Tibial nerve (tissue), 4 donors: ENCODE measurements around the gene NAE1. TPM values are rescaled to one million over a fixed set of nuclear protein-coding genes. Genes with fewer than 3 reads are reported as not detected.

Source experiments
- DNase-seq, 2 donors: peaks; one replicate each; pipeline ENCODE4 v3.0.0-alpha.2; 2019; ENCODE audit warnings: low spot score in 2 of 2
- H3K27ac ChIP-seq, 4 donors: fragments of 200-600 bp; sonication (generic) in 3 of 4; one replicate each; pipeline ENCODE4 v1.5.1; 2017 to 2019; ENCODE audit warnings: mild to moderate bottlenecking in 1 of 4
- H3K27me3 ChIP-seq, 2 donors: fragments of 200-600 bp; sonication (generic) in 1 of 2; one replicate each; pipeline versions ENCODE4 v1.5.1 to v1.6.0; 2017 to 2019
- H3K36me3 ChIP-seq, 3 donors: fragments of 200-600 bp; sonication (generic); one replicate each; pipeline ENCODE4 v1.5.1; 2018 to 2019
- H3K4me1 ChIP-seq, 4 donors: fragments of 200-600 bp; sonication (generic) in 3 of 4; one replicate each; pipeline ENCODE4 v1.5.1; 2017 to 2019
- H3K4me3 ChIP-seq, 4 donors: fragments of 200-600 bp; sonication (generic) in 3 of 4; one replicate each; pipeline ENCODE4 v1.5.1; 2017 to 2019; ENCODE audit warnings: mild to moderate bottlenecking in 1 of 4, moderate library complexity in 1 of 4
- H3K9me3 ChIP-seq, 4 donors: fragments of 200-600 bp; sonication (generic) in 3 of 4; one replicate each; pipeline ENCODE4 v1.5.1; 2017 to 2019
- EP300 ChIP-seq, 2 donors: sonication (generic); formaldehyde crosslinking; IDR thresholded peaks; one replicate each; pipeline ENCODE4 v1.6.1; 2017; ENCODE audit warnings: antibody characterized with exemption in 2 of 2, mild to moderate bottlenecking in 1 of 2
- POLR2A ChIP-seq, 2 donors: fragments of 450-650 bp; IDR thresholded peaks; one replicate each; pipeline ENCODE4 v1.6.1; 2017; ENCODE audit warnings: antibody characterized with exemption in 2 of 2, mild to moderate bottlenecking in 2 of 2, moderate library complexity in 2 of 2
- WGBS, 2 donors: methylation state at CpG; one replicate each; pipeline ENCODE4 v1.1.5; 2018; 5-methylcytosine and 5-hydroxymethylcytosine counted together
- total RNA-seq, 4 donors: library from RNA; depleted of rRNA; stranded (reverse); fragments of >200 nt; gene quantifications; one replicate each; pipeline ENCODE4 v1.1.0, GENCODE V29; 2016
- TF ChIP-seq, protein P1 (sequence below), 5 experiments: fragments of 200-600 bp in 3 of 5; fragments of 450-650 bp in 2 of 5; sonication (generic) in 3 of 5; IDR thresholded peaks; one replicate each; pipeline ENCODE4 v1.5.1; 2016 to 2019; ENCODE audit warnings: antibody characterized with exemption in 5 of 5, mild to moderate bottlenecking in 3 of 5, moderate library complexity in 2 of 5

NAE1 gene
- total RNA-seq, 4 donors from 2014 or later = 29.4 to 45.7 (median 34.6) TPM

DNA sequence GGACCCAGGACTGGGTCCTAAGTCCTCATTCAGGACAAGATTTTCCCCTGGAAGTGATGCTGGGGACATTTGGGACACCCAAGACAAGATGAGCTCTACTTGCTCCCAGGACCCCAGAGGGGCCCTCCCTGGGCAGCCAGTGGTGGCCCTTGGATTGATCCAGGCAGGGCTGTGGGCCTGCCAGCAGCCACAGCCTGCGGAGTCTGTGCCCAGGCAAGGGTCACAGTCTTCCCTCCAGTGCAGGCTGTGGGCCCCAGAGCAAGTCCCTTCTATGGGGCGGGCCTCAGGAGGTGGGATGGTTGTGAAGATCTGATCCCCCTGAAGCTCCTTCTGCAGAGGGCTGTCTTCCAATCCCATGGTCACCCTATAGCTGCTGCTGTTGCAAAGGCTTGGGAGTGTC is 26.0 kb upstream of the NAE1 start:
- TF ChIP-seq, protein P1, sequence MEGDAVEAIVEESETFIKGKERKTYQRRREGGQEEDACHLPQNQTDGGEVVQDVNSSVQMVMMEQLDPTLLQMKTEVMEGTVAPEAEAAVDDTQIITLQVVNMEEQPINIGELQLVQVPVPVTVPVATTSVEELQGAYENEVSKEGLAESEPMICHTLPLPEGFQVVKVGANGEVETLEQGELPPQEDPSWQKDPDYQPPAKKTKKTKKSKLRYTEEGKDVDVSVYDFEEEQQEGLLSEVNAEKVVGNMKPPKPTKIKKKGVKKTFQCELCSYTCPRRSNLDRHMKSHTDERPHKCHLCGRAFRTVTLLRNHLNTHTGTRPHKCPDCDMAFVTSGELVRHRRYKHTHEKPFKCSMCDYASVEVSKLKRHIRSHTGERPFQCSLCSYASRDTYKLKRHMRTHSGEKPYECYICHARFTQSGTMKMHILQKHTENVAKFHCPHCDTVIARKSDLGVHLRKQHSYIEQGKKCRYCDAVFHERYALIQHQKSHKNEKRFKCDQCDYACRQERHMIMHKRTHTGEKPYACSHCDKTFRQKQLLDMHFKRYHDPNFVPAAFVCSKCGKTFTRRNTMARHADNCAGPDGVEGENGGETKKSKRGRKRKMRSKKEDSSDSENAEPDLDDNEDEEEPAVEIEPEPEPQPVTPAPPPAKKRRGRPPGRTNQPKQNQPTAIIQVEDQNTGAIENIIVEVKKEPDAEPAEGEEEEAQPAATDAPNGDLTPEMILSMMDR (IDR thresholded peaks at IDR 0.05) = no peak
- TF ChIP-seq EP300 (IDR thresholded peaks at IDR 0.05) (no peak), POLR2A (IDR thresholded peaks at IDR 0.05) (no peak)
- no peak overlapping the region for H3K4me3 ChIP-seq
- no peak overlapping the region for H3K27ac ChIP-seq
- no peak for DNase-seq
- no peaks in the 10 kb centered on the region for H3K27me3 ChIP-seq
- H3K36me3 ChIP-seq = no peaks in the 10 kb centered on the region
- WGBS, 2 donors = 90 to 91% methylated on average over 2 of the region's 2 CpGs
- peaks cover 0 to 4% (median 0%) of the 10 kb centered on the region in 4 donors for H3K4me1 ChIP-seq
- no peaks in the 10 kb centered on the region for H3K9me3 ChIP-seq

DNA sequence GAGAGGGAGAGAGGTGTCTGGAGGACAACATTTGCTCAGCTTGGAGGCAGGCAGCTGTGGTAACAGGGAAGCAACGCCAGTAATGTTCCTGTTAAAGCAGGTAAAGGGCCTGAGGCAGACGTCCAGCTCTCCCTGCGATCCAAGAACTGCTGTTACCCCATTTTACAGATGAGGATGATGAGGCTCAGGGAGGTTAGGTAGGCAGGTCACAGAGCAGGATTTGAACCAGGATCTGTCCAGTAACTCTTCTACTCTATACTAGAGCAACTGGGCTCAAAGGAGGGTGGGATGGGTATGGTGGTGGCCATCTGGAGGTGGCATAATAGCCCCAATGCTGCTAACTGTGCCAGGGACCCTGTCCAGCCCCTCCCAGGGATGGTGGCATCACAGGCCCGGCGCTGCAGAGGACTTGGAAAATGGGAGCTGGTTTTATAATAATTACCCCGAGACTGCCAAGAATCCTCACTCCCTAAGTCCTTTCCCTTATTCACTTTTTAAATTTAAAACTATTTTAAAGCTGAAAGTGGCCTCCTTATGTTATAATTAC is 25.5 kb upstream of the NAE1 start:
- no peak for DNase-seq
- Histone ChIP-seq H3K36me3 (no peaks in the 10 kb centered on the region), H3K4me1 (peaks cover 0 to 4% (median 0%) of the 10 kb centered on the region in 4 donors), H3K9me3 (no peaks in the 10 kb centered on the region), H3K4me3 (no peak overlapping the region), H3K27me3 (no peaks in the 10 kb centered on the region), H3K27ac (no peak overlapping the region)
- TF ChIP-seq POLR2A (IDR thresholded peaks at IDR 0.05) = no peak
- TF ChIP-seq, protein P1 (IDR thresholded peaks at IDR 0.05) = no peak
- TF ChIP-seq EP300 (IDR thresholded peaks at IDR 0.05) = no peak
- 88 to 93% methylated on average over 6 of the region's 6 CpGs for WGBS, 2 donors

DNA sequence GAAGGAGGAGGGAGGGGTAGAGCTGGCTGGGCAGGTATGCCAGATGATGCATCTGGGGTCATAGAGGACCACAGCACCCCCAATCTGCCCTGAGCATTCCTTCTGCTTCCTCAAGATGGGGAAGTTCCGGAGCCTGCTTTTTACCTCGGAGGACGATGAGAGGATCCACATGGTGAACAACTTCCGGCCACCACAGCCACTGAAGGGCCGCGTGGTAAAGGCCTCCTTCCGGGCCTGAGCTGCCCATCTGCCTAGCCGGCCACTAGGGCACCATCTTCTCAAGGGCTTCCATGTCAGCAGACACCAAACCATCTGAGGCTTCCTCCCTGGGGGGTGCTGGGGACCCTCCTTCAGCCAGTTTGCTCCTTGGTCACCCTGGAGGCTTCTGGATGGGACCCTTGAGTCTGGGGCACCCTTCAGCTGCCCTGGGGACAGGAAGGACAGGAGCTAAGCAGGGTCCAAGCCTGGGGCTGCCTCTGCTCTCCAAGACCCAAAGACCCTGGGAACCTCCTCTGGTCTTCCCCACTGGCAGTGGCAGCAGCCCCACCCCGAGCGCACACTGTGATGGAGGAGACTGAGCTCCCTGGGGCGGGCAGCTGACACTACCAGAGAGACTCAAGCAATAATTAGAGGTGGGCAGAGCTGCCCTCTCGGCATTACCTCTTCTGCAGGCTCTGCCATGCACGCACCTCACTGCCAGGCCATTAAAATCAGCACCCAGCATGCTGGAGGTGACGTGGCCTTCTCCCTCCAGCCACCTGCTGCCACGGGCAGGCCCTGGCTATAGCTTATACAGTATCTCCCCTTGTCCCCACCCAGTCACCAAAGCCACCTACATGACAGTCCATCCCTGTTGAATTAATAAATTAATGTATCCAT is 22.7 kb upstream of the NAE1 start:
- Histone ChIP-seq H3K4me3 (no peak overlapping the region), H3K27ac (no peak overlapping the region), H3K4me1 (no peaks in the 10 kb centered on the region), H3K27me3 (peaks cover 0 to under 1% of the 10 kb centered on the region in 2 donors), H3K9me3 (no peaks in the 10 kb centered on the region), H3K36me3 (no peaks in the 10 kb centered on the region)
- WGBS, 2 donors = 78 to 84% methylated on average over 10 to 15 of the region's 15 CpGs
- TF ChIP-seq POLR2A (IDR thresholded peaks at IDR 0.05) = no peak
- DNase-seq = no peak

DNA sequence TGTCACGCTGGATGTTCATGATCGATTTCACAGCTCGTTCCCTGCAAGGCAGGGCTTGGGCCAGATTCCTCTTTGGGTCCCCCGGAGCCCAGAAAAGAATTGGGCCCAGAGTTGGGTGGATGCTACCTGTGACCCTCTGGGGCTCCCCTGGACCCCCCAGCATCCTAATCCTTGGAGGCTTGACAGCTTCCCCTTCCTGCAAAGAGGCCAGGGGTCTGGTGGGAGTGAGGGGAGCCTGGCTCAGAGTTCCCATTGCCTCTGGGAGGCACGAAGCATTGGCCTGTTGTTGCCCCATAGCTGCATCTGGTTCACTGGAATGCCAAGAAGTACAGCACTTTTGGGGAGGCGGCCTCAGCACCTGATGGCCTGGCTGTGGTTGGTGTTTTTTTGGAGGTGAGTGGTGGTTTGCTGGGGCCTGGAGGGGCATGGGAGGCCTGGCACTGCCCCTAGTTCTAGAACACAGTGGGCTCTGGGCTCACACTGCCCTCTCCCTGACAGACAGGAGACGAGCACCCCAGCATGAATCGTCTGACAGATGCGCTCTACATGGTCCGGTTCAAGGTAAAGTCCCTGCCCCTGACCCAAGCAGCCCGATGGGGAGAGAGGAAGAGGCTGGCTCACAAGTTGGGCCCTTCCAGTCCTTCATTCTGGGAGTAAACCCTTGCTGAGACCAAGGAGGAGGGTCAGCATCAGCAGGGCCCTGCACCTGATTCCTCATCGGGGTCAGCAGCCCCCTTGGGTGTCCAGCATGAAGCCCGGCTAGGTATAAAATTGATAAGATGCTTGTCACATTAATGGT is 20.6 kb upstream of the NAE1 start:
- Histone ChIP-seq H3K9me3 (no peaks in the 10 kb centered on the region), H3K4me1 (no peaks in the 10 kb centered on the region), H3K27ac (no peak overlapping the region), H3K27me3 (peaks cover 0 to 9% of the 10 kb centered on the region in 2 donors), H3K4me3 (no peak overlapping the region), H3K36me3 (no peaks in the 10 kb centered on the region)
- TF ChIP-seq EP300 (IDR thresholded peaks at IDR 0.05) (no peak), POLR2A (IDR thresholded peaks at IDR 0.05) (no peak)
- TF ChIP-seq, protein P1 (IDR thresholded peaks at IDR 0.05) = no peak
- no peak for DNase-seq
- whole genome bisulfite sequencing, 2 donors = 82 to 86% methylated on average over 8 to 13 of the region's 13 CpGs

DNA sequence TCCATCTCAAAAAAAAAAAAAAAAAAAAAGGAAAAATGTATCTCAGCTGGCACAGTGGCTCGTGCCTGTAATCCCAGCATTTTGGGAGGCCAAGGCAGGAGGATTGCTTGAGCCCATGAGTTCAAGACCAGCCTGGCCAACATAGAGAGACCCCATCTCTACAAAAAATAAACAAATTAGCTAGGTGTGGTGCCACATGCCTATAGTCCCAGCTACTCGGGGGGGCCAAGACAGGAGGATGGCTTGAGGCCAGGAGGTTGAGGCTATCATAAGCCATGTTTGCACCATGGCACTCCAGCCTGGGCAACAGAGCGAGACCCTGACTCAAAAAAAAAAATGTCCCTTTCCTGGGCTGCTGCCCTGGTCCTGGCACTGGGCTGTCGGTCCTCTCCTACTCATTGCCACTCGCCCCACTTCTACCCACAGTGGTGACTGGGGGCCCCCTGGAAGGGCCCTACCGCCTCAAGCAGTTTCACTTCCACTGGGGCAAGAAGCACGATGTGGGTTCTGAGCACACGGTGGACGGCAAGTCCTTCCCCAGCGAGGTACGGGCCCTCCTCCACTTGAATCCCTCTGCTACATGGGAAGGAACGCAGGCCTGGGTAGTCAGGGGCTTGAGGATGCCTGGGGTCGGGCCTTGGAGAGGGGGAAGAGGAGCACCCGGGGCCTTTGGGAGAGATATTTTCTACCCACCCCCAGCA is 19.5 kb upstream of the NAE1 start:
- Histone ChIP-seq H3K27ac (no peak overlapping the region), H3K9me3 (no peaks in the 10 kb centered on the region), H3K4me1 (peaks cover 0 to 2% (median 0%) of the 10 kb centered on the region in 4 donors), H3K36me3 (no peaks in the 10 kb centered on the region), H3K27me3 (peaks cover 0 to 20% of the 10 kb centered on the region in 2 donors), H3K4me3 (no peak overlapping the region)
- no peak for DNase-seq
- TF ChIP-seq POLR2A (IDR thresholded peaks at IDR 0.05) (no peak), EP300 (IDR thresholded peaks at IDR 0.05) (no peak)
- TF ChIP-seq, protein P1 (IDR thresholded peaks at IDR 0.05) = no peak
- 86 to 88% methylated on average over 14 of the region's 14 CpGs for WGBS, 2 donors
